Type B pancreatic cell (in vitro differentiated cells): ENCODE data around the gene SHROOM3. TPM values are rescaled to one million over a fixed set of nuclear protein-coding genes. Genes with fewer than 3 reads are reported as not detected.

Experiments
- DNase-seq: peaks from one replicate; pipeline ENCODE4 v3.0.0; 2021; ENCODE audit warnings: mixed read lengths; ENCODE audit not compliant: unreplicated experiment; ENCODE audit errors: extremely low spot score
- H3K27ac Mint-ChIP-seq: 2 replicates; pipeline ENCODE4 v1.8.0; 2021; ENCODE audit warnings: mild to moderate bottlenecking, mixed read lengths
- H3K27me3 Mint-ChIP-seq: 2 replicates; pipeline ENCODE4 v1.8.0; 2021; ENCODE audit warnings: mixed read lengths
- H3K36me3 Mint-ChIP-seq: 2 replicates; pipeline ENCODE4 v1.8.0; 2021; ENCODE audit warnings: mixed read lengths
- H3K4me1 Mint-ChIP-seq: one replicate; pipeline ENCODE4 v1.8.0; 2021; ENCODE audit warnings: mixed read lengths; ENCODE audit not compliant: unreplicated experiment
- H3K4me3 Mint-ChIP-seq: 2 replicates; pipeline ENCODE4 v1.8.0; 2021; ENCODE audit warnings: mild to moderate bottlenecking, mixed read lengths
- H3K9me3 Mint-ChIP-seq: 2 replicates; pipeline ENCODE4 v1.8.0; 2021; ENCODE audit warnings: mixed read lengths
- total RNA-seq: library from RNA; stranded (reverse); gene quantifications from 2 replicates; pipeline ENCODE4 v1.2.1, GENCODE V29; 2021; ENCODE audit warnings: low replicate concordance
- TF ChIP-seq, protein P1 (sequence below): fragments of 200-600 bp; sonication (generic); conservative IDR thresholded peaks from 2 replicates; pipeline ENCODE4 v1.5.0; 2021; ENCODE audit warnings: antibody characterized with exemption, mild to moderate bottlenecking

The SHROOM3 gene
- total RNA-seq, 1 donor from 2014 or later: 38.6 TPM

DNA sequence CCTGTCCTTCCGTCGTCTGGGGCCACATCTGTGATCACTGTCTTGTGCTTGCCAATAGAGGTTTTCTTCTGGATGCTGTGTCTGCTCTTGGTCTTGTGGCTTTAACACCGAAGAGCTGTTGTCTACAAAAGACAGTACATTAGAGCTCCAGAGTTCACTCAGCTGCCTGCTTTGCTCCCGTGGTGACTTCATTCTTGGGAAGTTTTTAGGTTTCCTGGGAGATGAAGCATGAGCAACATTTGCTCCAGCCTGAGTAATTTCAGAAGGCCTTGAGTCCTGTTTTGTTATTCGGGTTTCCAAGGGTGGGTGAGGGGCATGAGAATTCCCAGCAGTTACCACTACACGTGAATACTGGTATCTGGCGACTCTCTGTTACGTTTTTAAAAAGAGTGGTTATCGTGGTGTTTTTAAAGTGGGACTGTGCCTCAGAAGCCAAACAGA is 189.2 kb downstream of the SHROOM3 start:
- no peak for DNase-seq
- H3K4me3 Mint-ChIP-seq: peak overlapping the region; percentile 37
- H3K4me1 Mint-ChIP-seq: peaks cover 43% of the 10 kb centered on the region
- TF ChIP-seq, protein P1, sequence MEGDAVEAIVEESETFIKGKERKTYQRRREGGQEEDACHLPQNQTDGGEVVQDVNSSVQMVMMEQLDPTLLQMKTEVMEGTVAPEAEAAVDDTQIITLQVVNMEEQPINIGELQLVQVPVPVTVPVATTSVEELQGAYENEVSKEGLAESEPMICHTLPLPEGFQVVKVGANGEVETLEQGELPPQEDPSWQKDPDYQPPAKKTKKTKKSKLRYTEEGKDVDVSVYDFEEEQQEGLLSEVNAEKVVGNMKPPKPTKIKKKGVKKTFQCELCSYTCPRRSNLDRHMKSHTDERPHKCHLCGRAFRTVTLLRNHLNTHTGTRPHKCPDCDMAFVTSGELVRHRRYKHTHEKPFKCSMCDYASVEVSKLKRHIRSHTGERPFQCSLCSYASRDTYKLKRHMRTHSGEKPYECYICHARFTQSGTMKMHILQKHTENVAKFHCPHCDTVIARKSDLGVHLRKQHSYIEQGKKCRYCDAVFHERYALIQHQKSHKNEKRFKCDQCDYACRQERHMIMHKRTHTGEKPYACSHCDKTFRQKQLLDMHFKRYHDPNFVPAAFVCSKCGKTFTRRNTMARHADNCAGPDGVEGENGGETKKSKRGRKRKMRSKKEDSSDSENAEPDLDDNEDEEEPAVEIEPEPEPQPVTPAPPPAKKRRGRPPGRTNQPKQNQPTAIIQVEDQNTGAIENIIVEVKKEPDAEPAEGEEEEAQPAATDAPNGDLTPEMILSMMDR: no peak
- peaks cover 1% of the 10 kb centered on the region for H3K36me3 Mint-ChIP-seq
- peak overlapping the region; percentile 46 for H3K27ac Mint-ChIP-seq
- no peaks in the 10 kb centered on the region for H3K27me3 Mint-ChIP-seq
- H3K9me3 Mint-ChIP-seq: no peaks in the 10 kb centered on the region

DNA sequence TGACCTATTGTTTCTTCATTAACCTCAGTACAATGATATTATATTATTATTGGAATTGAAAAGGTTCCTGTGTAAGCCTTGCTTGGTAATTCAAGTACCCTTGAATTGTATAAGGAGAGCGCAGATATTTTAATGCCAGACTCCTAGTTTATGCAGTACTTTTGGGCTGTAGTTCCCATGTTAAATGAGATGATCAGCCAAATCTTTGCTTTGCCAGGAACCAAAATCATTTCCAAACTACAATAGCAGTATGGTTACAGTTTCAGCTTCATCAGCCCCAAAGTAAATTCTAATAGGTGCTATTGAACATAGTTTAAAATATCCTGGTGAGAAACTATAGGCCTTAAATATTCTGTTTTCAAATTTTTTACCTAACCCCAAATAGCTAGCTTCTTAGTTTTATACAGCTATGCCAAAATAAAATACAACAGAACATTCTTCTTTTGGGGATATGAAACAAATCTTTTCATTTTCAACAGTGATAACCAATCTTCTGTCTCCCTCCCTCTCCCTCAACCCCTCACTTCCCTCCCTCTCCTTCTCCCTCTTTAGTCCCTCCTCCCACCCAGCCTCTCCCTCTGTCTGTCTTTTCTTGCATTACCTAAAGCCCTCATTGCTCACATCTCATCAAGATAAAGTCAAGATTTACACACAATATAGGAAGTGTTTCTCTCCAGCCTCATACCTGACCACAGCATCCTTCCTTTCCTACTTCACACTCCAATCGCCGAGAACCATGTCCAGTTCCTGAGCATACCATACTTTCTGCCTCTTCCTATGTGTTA is 190.1 kb downstream of the SHROOM3 start:
- H3K27ac Mint-ChIP-seq: no peak overlapping the region
- H3K9me3 Mint-ChIP-seq: no peaks in the 10 kb centered on the region
- no peak overlapping the region for H3K4me3 Mint-ChIP-seq
- TF ChIP-seq, protein P1: no peak
- DNase-seq: no peak
- H3K27me3 Mint-ChIP-seq: no peaks in the 10 kb centered on the region
- peaks cover 38% of the 10 kb centered on the region for H3K4me1 Mint-ChIP-seq
- peaks cover 4% of the 10 kb centered on the region for H3K36me3 Mint-ChIP-seq

DNA sequence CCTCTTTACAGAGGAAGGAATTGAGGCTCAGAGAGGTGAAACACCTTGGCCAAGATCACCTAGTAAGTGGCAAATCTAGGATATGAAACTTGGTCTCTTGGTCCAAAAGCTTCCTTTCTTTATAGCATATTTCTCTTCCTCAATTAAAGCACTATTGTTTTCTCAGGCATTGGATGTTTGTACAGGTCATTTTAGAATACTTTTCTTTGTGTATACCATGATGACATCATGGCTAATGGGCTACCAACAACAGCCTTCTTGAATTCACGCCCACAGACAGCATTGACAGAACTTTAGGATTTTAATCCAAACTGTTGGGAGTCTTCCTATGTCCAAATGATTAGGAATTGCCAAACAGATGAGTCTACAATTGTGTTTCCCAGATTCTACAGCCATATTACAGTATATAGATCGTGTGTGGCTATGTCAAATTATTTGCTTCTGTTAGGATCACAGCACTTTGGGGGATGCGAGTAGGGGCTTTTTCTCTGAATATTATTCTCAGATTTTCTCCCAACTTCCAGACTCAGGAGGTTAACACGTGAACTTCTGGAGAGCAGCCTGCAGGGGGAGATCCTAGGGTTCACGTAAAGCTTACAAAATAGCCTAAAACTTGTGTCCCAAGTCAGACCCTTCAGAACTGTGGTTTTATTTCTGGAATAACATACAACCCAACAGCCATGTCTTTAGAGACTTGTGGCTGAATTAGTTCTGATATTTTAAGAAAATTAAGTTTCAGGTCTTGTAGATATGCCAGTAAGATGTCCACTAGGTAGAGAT is 191.8 kb downstream of the SHROOM3 start:
- Mint-ChIP-seq H3K9me3 (peaks cover 9% of the 10 kb centered on the region), H3K27me3 (no peaks in the 10 kb centered on the region), H3K36me3 (peaks cover 12% of the 10 kb centered on the region), H3K4me3 (no peak overlapping the region), H3K4me1 (peaks cover 39% of the 10 kb centered on the region), H3K27ac (no peak overlapping the region)
- no peak for DNase-seq
- TF ChIP-seq, protein P1: peak; percentile 65

DNA sequence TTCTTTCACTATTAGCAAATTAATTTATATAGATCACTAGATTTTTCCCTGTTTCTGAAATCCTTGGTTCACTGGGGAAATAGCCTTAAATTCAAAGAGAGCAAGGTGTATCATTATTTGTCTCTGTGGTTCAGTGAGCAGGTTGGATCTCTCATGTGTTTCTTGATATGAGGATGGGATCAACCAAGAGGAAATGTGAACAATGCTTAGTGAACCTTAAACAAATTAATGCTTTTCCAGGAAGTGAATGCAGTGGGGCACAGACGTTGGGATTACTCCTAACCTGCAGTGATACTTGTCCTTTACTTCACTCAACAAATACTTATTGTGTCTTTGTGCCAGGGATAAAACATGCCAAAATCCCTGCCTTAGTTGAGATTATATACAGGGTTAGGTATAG is 193.2 kb downstream of the SHROOM3 start:
- Mint-ChIP-seq H3K27ac (no peak overlapping the region), H3K4me3 (no peak overlapping the region), H3K27me3 (no peaks in the 10 kb centered on the region), H3K4me1 (peaks cover 28% of the 10 kb centered on the region), H3K9me3 (peaks cover 15% of the 10 kb centered on the region), H3K36me3 (peaks cover 17% of the 10 kb centered on the region)
- no peak for DNase-seq
- TF ChIP-seq, protein P1: no peak

DNA sequence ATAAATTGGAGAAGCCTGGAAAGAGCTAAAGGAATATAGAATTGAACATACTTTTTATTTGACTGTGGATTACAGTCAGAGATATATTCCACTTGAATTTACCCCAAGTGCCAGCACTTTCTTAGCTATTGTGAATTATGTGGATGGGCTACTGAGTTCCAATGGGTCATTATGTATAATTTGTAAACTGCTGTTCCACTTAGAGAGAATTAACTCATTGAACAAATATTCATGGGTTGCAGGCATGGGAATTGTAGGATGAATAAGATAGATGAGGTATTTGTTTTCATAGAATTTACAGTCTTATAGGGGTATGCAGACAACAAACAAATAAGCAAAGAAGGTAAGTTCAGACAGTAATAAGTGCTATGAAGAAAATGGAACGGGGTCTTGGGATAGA is 195.7 kb downstream of the SHROOM3 start:
- Mint-ChIP-seq H3K27ac (peak overlapping the region; percentile 4), H3K4me3 (no peak overlapping the region), H3K36me3 (peaks cover 17% of the 10 kb centered on the region), H3K27me3 (no peaks in the 10 kb centered on the region), H3K4me1 (peaks cover 10% of the 10 kb centered on the region), H3K9me3 (peaks cover 15% of the 10 kb centered on the region)
- TF ChIP-seq, protein P1: no peak
- DNase-seq: no peak
